Erythroblast (primary cell): Measurements from ENCODE around the gene TFB1M.
"Not testable (repeated sequence)": the region's sequence is repeated elsewhere in the genome, so short reads cannot be mapped to it uniquely, and the experiment has no call there.

Source experiments
- DNase-seq, 2 experiments: peaks; one replicate each; lab custom pipeline; 2025; lab: John Stamatoyannopoulos, UW
- GATA1 ChIP-seq: IDR thresholded peaks from 2 replicates; pipeline ENCODE4 v1.6.1; 2011; ENCODE audit warnings: low read depth, mild to moderate bottlenecking, control low read depth, low read length, moderate library complexity
- POLR2A ChIP-seq: IDR thresholded peaks from 2 replicates; pipeline ENCODE4 v1.6.1; 2011; ENCODE audit warnings: mild to moderate bottlenecking, low read length

TFB1M gene

GRCh38 chr6:155219858-155220301, 94.4 kb downstream of the TFB1M start:
- no peak for DNase-seq
- TF ChIP-seq POLR2A: no peak
- no peak for TF ChIP-seq GATA1

- DNase-seq: no peak
- TF ChIP-seq GATA1 (no peak), POLR2A (no peak)
These were observed 95.0 kb downstream of the TFB1M start for GRCh38 chr6:155219299-155219698.

- not testable (repeated sequence) for DNase-seq
These were observed 95.6 kb downstream of the TFB1M start for GRCh38 chr6:155218711-155219110.

- TF ChIP-seq GATA1 (no peak), POLR2A (no peak)
- DNase-seq: no peak
These were observed 97.8 kb downstream of the TFB1M start for GRCh38 chr6:155216312-155217046.

GRCh38 chr6:155215906-155216305, 98.4 kb downstream of the TFB1M start:
- DNase-seq: no peak
- TF ChIP-seq GATA1 (no peak), POLR2A (no peak)

- TF ChIP-seq GATA1: no peak
- no peak for TF ChIP-seq POLR2A
- no peak for DNase-seq
These were observed 100.5 kb downstream of the TFB1M start for GRCh38 chr6:155213611-155214372.

GRCh38 chr6:155212616-155213380, 101.5 kb downstream of the TFB1M start:
- no peak for DNase-seq
- TF ChIP-seq GATA1 (no peak), POLR2A (no peak)

GRCh38 chr6:155212106-155212505, 102.2 kb downstream of the TFB1M start:
- TF ChIP-seq GATA1 (no peak), POLR2A (no peak)
- no peak for DNase-seq

GRCh38 chr6:155207223-155207622, 107.1 kb downstream of the TFB1M start:
- DNase-seq: no peak
- no peak for TF ChIP-seq GATA1
- TF ChIP-seq POLR2A: no peak
